Astrocyte of the cerebellum (primary cell): ENCODE data around the gene CNTN5.

Source experiments
- DNase-seq: peaks from one replicate; pipeline ENCODE4 v3.0.0-alpha.2; 2011; ENCODE audit warnings: low read depth
- H3K4me3 ChIP-seq: 2 replicates; pipeline ENCODE4 v1.5.1; 2011; ENCODE audit warnings: mild to moderate bottlenecking, low read depth, low read length, moderate library complexity
- in situ Hi-C: cut with HindIII; loops from 2 replicates; pipeline ENCODE4 v1.10.0; 2017; ENCODE audit warnings: low sequenced_read_pairs
- TF ChIP-seq, protein P1 (sequence below): IDR thresholded peaks from 2 replicates; pipeline ENCODE4 v1.5.1; 2012; ENCODE audit warnings: low read length, low read depth, moderate library complexity, mild to moderate bottlenecking; ENCODE audit errors: missing control alignments

Gene CNTN5

GRCh38 chr11:99865951-99866350 lies 845.2 kb downstream of the CNTN5 start:
- no peak for DNase-seq
- TF ChIP-seq, protein P1, sequence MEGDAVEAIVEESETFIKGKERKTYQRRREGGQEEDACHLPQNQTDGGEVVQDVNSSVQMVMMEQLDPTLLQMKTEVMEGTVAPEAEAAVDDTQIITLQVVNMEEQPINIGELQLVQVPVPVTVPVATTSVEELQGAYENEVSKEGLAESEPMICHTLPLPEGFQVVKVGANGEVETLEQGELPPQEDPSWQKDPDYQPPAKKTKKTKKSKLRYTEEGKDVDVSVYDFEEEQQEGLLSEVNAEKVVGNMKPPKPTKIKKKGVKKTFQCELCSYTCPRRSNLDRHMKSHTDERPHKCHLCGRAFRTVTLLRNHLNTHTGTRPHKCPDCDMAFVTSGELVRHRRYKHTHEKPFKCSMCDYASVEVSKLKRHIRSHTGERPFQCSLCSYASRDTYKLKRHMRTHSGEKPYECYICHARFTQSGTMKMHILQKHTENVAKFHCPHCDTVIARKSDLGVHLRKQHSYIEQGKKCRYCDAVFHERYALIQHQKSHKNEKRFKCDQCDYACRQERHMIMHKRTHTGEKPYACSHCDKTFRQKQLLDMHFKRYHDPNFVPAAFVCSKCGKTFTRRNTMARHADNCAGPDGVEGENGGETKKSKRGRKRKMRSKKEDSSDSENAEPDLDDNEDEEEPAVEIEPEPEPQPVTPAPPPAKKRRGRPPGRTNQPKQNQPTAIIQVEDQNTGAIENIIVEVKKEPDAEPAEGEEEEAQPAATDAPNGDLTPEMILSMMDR = no peak
- no peak overlapping the region for H3K4me3 ChIP-seq
- in situ Hi-C loops = no loop called here

- TF ChIP-seq, protein P1 = no peak
- no peak overlapping the region for H3K4me3 ChIP-seq
- in situ Hi-C loops = no loop called here
- DNase-seq = no peak
Measured at GRCh38 chr11:99881610-99882009, 860.9 kb downstream of the CNTN5 start.

GRCh38 chr11:99884750-99885149 lies 864.0 kb downstream of the CNTN5 start:
- TF ChIP-seq, protein P1 = no peak
- DNase-seq = no peak
- H3K4me3 ChIP-seq = no peak overlapping the region
- in situ Hi-C loops = no loop called here

- DNase-seq = no peak
- in situ Hi-C loops = no loop called here
- H3K4me3 ChIP-seq = no peak overlapping the region
- TF ChIP-seq, protein P1 = no peak
Measured at GRCh38 chr11:99887481-99887880, 866.7 kb downstream of the CNTN5 start.

- no peak for DNase-seq
- H3K4me3 ChIP-seq = no peak overlapping the region
- in situ Hi-C loops = no loop called here
- TF ChIP-seq, protein P1 = no peak
Measured at GRCh38 chr11:99893811-99894210, 873.1 kb downstream of the CNTN5 start.

GRCh38 chr11:99901175-99901574 lies 880.4 kb downstream of the CNTN5 start:
- no peak overlapping the region for H3K4me3 ChIP-seq
- in situ Hi-C loops = no loop called here
- no peak for DNase-seq
- TF ChIP-seq, protein P1 = no peak

DNA sequence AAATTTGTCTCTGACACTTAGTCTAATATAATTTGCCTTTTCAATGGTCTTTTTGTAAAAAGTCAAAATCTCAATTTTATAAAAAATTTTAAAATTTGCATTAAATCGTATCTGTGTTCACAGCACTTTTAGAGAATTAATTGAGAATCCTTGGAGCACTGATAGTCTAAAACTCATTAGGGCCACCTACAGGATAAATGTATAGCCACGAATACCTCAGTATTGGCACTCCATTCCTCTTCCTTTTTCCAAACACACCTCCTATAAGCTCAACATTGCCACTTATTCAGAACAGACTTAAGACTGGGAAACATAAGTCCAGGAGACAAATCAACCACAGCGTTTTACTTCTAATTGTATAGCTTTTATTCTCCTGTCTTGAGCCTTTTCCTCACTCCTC lies 890.4 kb downstream of the CNTN5 start:
- no peak overlapping the region for H3K4me3 ChIP-seq
- in situ Hi-C loops = no loop called here
- TF ChIP-seq, protein P1 = no peak
- no peak for DNase-seq
